HepG2 (cell line): ENCODE measurements around the gene TMCC1. TPM values are rescaled to one million over a fixed set of nuclear protein-coding genes. Genes with fewer than 3 reads are reported as not detected.

Source experiments
- BHLHE40 ChIP-seq: IDR thresholded peaks from 2 replicates; pipeline ENCODE4 v1.6.1; 2011; ENCODE audit warnings: low read length, improper control_type of control experiment
- EHMT2 ChIP-seq: fragments of 200-600 bp; sonication (generic); IDR thresholded peaks from 2 replicates; pipeline ENCODE4 v1.7.0; 2017; ENCODE audit warnings: antibody characterized with exemption, low read depth, low read length, borderline replicate concordance
- GZF1 ChIP-seq: sonication (generic); formaldehyde crosslinking; IDR thresholded peaks from 2 replicates; pipeline ENCODE4 v1.5.1; 2020; ENCODE audit warnings: mild to moderate bottlenecking, missing genetic modification reagents
- TEAD2 ChIP-seq: sonication (generic); formaldehyde crosslinking; IDR thresholded peaks from 2 replicates; pipeline ENCODE4 v1.9.0; 2021; ENCODE audit warnings: missing genetic modification reagents
- ZFYVE20 ChIP-seq: sonication (generic); formaldehyde crosslinking; IDR thresholded peaks from 2 replicates; pipeline ENCODE4 v1.8.0; 2023; ENCODE audit warnings: low read depth, mild to moderate bottlenecking, moderate library complexity, missing genetic modification reagents, borderline replicate concordance
- ZNF20 ChIP-seq: sonication (generic); formaldehyde crosslinking; IDR thresholded peaks from 2 replicates; pipeline ENCODE4 v1.4.0; 2020; ENCODE audit warnings: mild to moderate bottlenecking, moderate library complexity, missing genetic modification reagents
- ZNF296 ChIP-seq: sonication (generic); formaldehyde crosslinking; conservative IDR thresholded peaks from 2 replicates; pipeline ENCODE4 v1.5.0; 2020; ENCODE audit warnings: mild to moderate bottlenecking, missing genetic modification reagents
- ZNF44 ChIP-seq: sonication (generic); formaldehyde crosslinking; IDR thresholded peaks from 2 replicates; pipeline ENCODE4 v1.5.1; 2020; ENCODE audit warnings: mild to moderate bottlenecking, missing genetic modification reagents
- ZNF558 ChIP-seq: sonication (generic); formaldehyde crosslinking; IDR thresholded peaks from 2 replicates; pipeline ENCODE4 v1.9.0; 2022; ENCODE audit warnings: mild to moderate bottlenecking, missing genetic modification reagents, borderline replicate concordance
- ZNF761 ChIP-seq: sonication (generic); formaldehyde crosslinking; conservative IDR thresholded peaks from 2 replicates; pipeline ENCODE4 v1.4.0; 2020; ENCODE audit warnings: mild to moderate bottlenecking, missing genetic modification reagents
- ZNF776 ChIP-seq: sonication (generic); formaldehyde crosslinking; IDR thresholded peaks from 2 replicates; pipeline ENCODE4 v1.4.0; 2020; ENCODE audit warnings: mild to moderate bottlenecking, missing genetic modification reagents
- ZNF878 ChIP-seq: sonication (generic); formaldehyde crosslinking; IDR thresholded peaks from 2 replicates; pipeline ENCODE4 v1.8.1; 2023; ENCODE audit warnings: mild to moderate bottlenecking, missing genetic modification reagents, moderate library complexity
- ZNF879 ChIP-seq: sonication (generic); formaldehyde crosslinking; IDR thresholded peaks from 2 replicates; pipeline ENCODE4 v1.8.1; 2023; ENCODE audit warnings: missing genetic modification reagents
- polyA plus RNA-seq, 8 experiments: library from polyadenylated mRNA; depleted of rRNA in 3 of 8; stranded (reverse) in 7 of 8; unstranded in 1 of 8; fragments of >200 nt; fragmentation: Illumina TruSeq in 4 of 8; extraction: Trizol in 4 of 8; gene quantifications; 2 replicates each; pipeline versions ENCODE4 v1.2.1 to v1.2.3, GENCODE V29; 2011 to 2016; ENCODE audit warnings: low read depth in 4 of 8, missing spikeins in 1 of 8, mixed read lengths in 1 of 8; ENCODE audit not compliant: insufficient read depth in 1 of 8
- total RNA-seq, 5 experiments: library from RNA; depleted of rRNA; stranded (reverse); fragments of >200 nt; fragmentation: Illumina TruSeq; extraction: Trizol; gene quantifications; 2 replicates each; pipeline ENCODE4 v1.2.3, GENCODE V29; 2016; ENCODE audit warnings: low read depth in 1 of 5
- TF ChIP-seq, protein P1 (sequence below): sonication (generic); formaldehyde crosslinking; IDR thresholded peaks from 2 replicates; pipeline ENCODE4 v1.8.1; 2023; ENCODE audit warnings: mild to moderate bottlenecking, missing genetic modification reagents, borderline replicate concordance
- TF ChIP-seq, protein P2 (sequence below): sonication (generic); formaldehyde crosslinking; conservative IDR thresholded peaks from 2 replicates; pipeline ENCODE4 v1.8.0; 2022; ENCODE audit warnings: mild to moderate bottlenecking, moderate library complexity, missing genetic modification reagents
- TF ChIP-seq, protein P3 (sequence below): sonication (generic); formaldehyde crosslinking; IDR thresholded peaks from 2 replicates; pipeline ENCODE4 v1.4.0; 2020; ENCODE audit warnings: missing genetic modification reagents
- TF ChIP-seq, protein P4 (sequence below): fragments of 450-650 bp; IDR thresholded peaks from 2 replicates; pipeline ENCODE4 v1.6.1; 2017
- TF ChIP-seq, protein P5 (sequence below): sonication (generic); formaldehyde crosslinking; IDR thresholded peaks from 2 replicates; pipeline ENCODE4 v1.4.0; 2020; ENCODE audit warnings: mild to moderate bottlenecking, missing genetic modification reagents, borderline replicate concordance

The TMCC1 gene
- total and polyA plus RNA-seq, 2 of the 13 experiments (the other 11 are each of a cell fraction or from before 2014, with no cell fraction given), result 12.1 to 264 TPM

DNA sequence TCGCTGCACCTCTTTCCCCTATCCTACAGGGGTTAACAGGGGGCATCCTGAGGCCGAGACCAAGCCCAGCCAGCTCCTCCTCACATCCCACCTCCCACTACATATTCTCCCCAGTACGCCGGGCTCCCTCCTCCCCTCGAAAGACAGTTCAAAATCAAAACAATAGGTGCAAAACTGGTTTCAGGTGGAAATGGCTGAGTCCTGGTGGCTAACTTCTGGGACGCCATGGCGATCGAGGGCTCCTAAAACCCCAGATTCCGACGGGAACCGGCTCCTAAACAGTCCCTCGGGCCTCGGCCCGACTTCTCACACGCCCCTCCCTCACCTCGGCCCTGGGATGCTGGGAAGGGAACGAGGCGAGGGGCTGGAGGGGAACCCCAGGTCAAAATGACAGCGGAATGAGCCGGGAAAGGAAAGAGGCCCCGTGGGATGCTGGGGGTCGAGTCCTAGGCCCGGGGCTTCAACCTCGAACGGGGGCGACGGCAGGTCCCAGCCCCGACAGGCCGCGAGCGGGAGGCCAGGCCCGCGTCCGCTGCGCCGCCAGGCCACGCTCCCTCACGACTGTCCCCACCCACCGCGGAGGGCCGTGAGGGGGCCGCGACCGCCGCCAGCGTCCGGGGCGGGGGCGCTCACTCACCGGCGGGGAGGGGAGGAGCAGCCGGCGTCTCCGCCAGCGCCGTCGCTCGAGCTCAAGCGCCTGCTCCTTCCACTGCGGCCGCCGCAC lies 492 bp downstream of the TMCC1 start (continued):
- TF ChIP-seq, protein P1, sequence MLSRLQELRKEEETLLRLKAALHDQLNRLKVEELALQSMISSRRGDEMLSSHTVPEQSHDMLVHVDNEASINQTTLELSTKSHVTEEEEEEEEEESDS (CRISPR knock-in tag), result no peak
- TF ChIP-seq ZNF44 (CRISPR knock-in tag) (0 out of 2 replicates have a peak, but pooled peaks have one; percentile 40), TEAD2 (no peak), EHMT2 (no peak), ZNF761 (CRISPR knock-in tag) (peak; percentile 78; the same call in 1 of the 2 replicates), ZNF776 (CRISPR knock-in tag) (peak; percentile 70; the same call in 1 of the 2 replicates), ZNF20 (no peak), BHLHE40 (no peak), ZNF296 (CRISPR knock-in tag) (no peak), ZNF558 (CRISPR knock-in tag) (0 out of 2 replicates have a peak, but pooled peaks have one; percentile 9), GZF1 (CRISPR knock-in tag) (no peak), ZFYVE20 (CRISPR knock-in tag) (0 out of 2 replicates have a peak, but pooled peaks have one; percentile 75), ZNF879 (CRISPR knock-in tag) (no peak), ZNF878 (CRISPR knock-in tag) (no peak)
- TF ChIP-seq, protein P2, sequence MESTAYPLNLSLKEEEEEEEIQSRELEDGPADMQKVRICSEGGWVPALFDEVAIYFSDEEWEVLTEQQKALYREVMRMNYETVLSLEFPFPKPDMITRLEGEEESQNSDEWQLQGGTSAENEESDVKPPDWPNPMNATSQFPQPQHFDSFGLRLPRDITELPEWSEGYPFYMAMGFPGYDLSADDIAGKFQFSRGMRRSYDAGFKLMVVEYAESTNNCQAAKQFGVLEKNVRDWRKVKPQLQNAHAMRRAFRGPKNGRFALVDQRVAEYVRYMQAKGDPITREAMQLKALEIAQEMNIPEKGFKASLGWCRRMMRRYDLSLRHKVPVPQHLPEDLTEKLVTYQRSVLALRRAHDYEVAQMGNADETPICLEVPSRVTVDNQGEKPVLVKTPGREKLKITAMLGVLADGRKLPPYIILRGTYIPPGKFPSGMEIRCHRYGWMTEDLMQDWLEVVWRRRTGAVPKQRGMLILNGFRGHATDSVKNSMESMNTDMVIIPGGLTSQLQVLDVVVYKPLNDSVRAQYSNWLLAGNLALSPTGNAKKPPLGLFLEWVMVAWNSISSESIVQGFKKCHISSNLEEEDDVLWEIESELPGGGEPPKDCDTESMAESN, result 0 out of 2 replicates have a peak, but pooled peaks have one; percentile 52
- TF ChIP-seq, protein P3, sequence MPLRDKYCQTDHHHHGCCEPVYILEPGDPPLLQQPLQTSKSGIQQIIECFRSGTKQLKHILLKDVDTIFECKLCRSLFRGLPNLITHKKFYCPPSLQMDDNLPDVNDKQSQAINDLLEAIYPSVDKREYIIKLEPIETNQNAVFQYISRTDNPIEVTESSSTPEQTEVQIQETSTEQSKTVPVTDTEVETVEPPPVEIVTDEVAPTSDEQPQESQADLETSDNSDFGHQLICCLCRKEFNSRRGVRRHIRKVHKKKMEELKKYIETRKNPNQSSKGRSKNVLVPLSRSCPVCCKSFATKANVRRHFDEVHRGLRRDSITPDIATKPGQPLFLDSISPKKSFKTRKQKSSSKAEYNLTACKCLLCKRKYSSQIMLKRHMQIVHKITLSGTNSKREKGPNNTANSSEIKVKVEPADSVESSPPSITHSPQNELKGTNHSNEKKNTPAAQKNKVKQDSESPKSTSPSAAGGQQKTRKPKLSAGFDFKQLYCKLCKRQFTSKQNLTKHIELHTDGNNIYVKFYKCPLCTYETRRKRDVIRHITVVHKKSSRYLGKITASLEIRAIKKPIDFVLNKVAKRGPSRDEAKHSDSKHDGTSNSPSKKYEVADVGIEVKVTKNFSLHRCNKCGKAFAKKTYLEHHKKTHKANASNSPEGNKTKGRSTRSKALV (CRISPR knock-in tag), result no peak
- TF ChIP-seq, protein P4, sequence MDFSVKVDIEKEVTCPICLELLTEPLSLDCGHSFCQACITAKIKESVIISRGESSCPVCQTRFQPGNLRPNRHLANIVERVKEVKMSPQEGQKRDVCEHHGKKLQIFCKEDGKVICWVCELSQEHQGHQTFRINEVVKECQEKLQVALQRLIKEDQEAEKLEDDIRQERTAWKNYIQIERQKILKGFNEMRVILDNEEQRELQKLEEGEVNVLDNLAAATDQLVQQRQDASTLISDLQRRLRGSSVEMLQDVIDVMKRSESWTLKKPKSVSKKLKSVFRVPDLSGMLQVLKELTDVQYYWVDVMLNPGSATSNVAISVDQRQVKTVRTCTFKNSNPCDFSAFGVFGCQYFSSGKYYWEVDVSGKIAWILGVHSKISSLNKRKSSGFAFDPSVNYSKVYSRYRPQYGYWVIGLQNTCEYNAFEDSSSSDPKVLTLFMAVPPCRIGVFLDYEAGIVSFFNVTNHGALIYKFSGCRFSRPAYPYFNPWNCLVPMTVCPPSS, result no peak
- TF ChIP-seq, protein P5, sequence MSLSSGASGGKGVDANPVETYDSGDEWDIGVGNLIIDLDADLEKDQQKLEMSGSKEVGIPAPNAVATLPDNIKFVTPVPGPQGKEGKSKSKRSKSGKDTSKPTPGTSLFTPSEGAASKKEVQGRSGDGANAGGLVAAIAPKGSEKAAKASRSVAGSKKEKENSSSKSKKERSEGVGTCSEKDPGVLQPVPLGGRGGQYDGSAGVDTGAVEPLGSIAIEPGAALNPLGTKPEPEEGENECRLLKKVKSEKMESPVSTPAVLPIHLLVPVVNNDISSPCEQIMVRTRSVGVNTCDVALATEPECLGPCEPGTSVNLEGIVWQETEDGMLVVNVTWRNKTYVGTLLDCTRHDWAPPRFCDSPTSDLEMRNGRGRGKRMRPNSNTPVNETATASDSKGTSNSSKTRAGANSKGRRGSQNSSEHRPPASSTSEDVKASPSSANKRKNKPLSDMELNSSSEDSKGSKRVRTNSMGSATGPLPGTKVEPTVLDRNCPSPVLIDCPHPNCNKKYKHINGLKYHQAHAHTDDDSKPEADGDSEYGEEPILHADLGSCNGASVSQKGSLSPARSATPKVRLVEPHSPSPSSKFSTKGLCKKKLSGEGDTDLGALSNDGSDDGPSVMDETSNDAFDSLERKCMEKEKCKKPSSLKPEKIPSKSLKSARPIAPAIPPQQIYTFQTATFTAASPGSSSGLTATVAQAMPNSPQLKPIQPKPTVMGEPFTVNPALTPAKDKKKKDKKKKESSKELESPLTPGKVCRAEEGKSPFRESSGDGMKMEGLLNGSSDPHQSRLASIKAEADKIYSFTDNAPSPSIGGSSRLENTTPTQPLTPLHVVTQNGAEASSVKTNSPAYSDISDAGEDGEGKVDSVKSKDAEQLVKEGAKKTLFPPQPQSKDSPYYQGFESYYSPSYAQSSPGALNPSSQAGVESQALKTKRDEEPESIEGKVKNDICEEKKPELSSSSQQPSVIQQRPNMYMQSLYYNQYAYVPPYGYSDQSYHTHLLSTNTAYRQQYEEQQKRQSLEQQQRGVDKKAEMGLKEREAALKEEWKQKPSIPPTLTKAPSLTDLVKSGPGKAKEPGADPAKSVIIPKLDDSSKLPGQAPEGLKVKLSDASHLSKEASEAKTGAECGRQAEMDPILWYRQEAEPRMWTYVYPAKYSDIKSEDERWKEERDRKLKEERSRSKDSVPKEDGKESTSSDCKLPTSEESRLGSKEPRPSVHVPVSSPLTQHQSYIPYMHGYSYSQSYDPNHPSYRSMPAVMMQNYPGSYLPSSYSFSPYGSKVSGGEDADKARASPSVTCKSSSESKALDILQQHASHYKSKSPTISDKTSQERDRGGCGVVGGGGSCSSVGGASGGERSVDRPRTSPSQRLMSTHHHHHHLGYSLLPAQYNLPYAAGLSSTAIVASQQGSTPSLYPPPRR (CRISPR knock-in tag), result 0 out of 2 replicates have a peak, but pooled peaks have one; percentile 28
